MM.1S (cell line): ENCODE data around the gene VN1R4.

Source experiments
- EZH2 ChIP-seq: fragments of 300-600 bp; sonication (generic); optimal IDR thresholded peaks from 2 replicates; pipeline ENCODE3; 2017; ENCODE audit warnings: low read depth, mild to moderate bottlenecking, antibody characterized with exemption, low read length, mixed read lengths
- EZH2phosphoT487 ChIP-seq: fragments of 300-600 bp; sonication (generic); IDR thresholded peaks from 2 replicates; pipeline ENCODE4 v1.6.1; 2018; ENCODE audit warnings: antibody characterized with exemption, low read length

GRCh38 chr19:53311044-53311443 is 43.5 kb upstream of the VN1R4 start:
- TF ChIP-seq EZH2phosphoT487 = no peak
- no peak for TF ChIP-seq EZH2
